Neutrophil (primary cell): ENCODE results near the gene SUPT3H.

Experiments used
- H3K27ac ChIP-seq: fragments of 200-600 bp; sonication (generic); 2 replicates; pipeline ENCODE4 v1.5.1; 2016; ENCODE audit warnings: mild to moderate bottlenecking, moderate library complexity
- H3K27me3 ChIP-seq: fragments of 200-600 bp; sonication (generic); 2 replicates; pipeline ENCODE4 v1.6.0; 2016; ENCODE audit warnings: mild to moderate bottlenecking
- H3K36me3 ChIP-seq: fragments of 200-600 bp; sonication (generic); 2 replicates; pipeline ENCODE4 v1.5.1; 2017
- H3K4me1 ChIP-seq, 2 experiments: fragments of 200-600 bp in 1 of 2; sonication (generic) in 1 of 2; 1 replicate in 1 of 2; 2 replicates in 1 of 2; pipeline versions ENCODE4 v1.5.1 to v1.6.1; 2013 to 2016; ENCODE audit warnings: low read depth in 1 of 2, low read length in 1 of 2, mild to moderate bottlenecking in 1 of 2, moderate library complexity in 1 of 2; ENCODE audit not compliant: control insufficient read depth in 1 of 2, insufficient read depth in 1 of 2
- H3K4me3 ChIP-seq, 2 experiments: fragments of 200-600 bp in 1 of 2; sonication (generic) in 1 of 2; 1 replicate in 1 of 2; 2 replicates in 1 of 2; pipeline ENCODE4 v1.5.1; 2013 to 2016; ENCODE audit warnings: low read depth in 1 of 2, low read length in 1 of 2, mild to moderate bottlenecking in 1 of 2, moderate library complexity in 1 of 2
- H3K9me3 ChIP-seq: fragments of 200-600 bp; sonication (generic); 2 replicates; pipeline ENCODE4 v1.5.1; 2016
- CTCF ChIP-seq: fragments of 200-600 bp; sonication (generic); IDR thresholded peaks from 2 replicates; pipeline ENCODE4 v1.5.1; 2016; ENCODE audit warnings: antibody characterized with exemption

The SUPT3H gene

GRCh38 chr6:44935693-44936300, 441.9 kb downstream of the SUPT3H start:
- Histone ChIP-seq H3K9me3 (no peaks in the 10 kb centered on the region), H3K4me3 (no peak overlapping the region), H3K27me3 (no peaks in the 10 kb centered on the region), H3K4me1 (no peaks in the 10 kb centered on the region), H3K36me3 (no peaks in the 10 kb centered on the region), H3K27ac (no peak overlapping the region)
- no peak for TF ChIP-seq CTCF

GRCh38 chr6:44933108-44933507, 444.6 kb downstream of the SUPT3H start:
- Histone ChIP-seq H3K9me3 (no peaks in the 10 kb centered on the region), H3K27me3 (no peaks in the 10 kb centered on the region), H3K27ac (no peak overlapping the region), H3K4me1 (no peaks in the 10 kb centered on the region), H3K36me3 (no peaks in the 10 kb centered on the region), H3K4me3 (no peak overlapping the region)
- no peak for TF ChIP-seq CTCF

GRCh38 chr6:44932651-44933091, 445.1 kb downstream of the SUPT3H start:
- Histone ChIP-seq H3K4me1 (no peaks in the 10 kb centered on the region), H3K36me3 (no peaks in the 10 kb centered on the region), H3K4me3 (no peak overlapping the region), H3K9me3 (no peaks in the 10 kb centered on the region), H3K27ac (no peak overlapping the region), H3K27me3 (no peaks in the 10 kb centered on the region)
- no peak for TF ChIP-seq CTCF

GRCh38 chr6:44931385-44931784, 446.3 kb downstream of the SUPT3H start:
- Histone ChIP-seq H3K36me3 (no peaks in the 10 kb centered on the region), H3K4me3 (no peak overlapping the region), H3K27ac (no peak overlapping the region), H3K4me1 (no peaks in the 10 kb centered on the region), H3K9me3 (no peaks in the 10 kb centered on the region), H3K27me3 (no peaks in the 10 kb centered on the region)
- no peak for TF ChIP-seq CTCF

- Histone ChIP-seq H3K27ac (no peak overlapping the region), H3K36me3 (no peaks in the 10 kb centered on the region), H3K9me3 (no peaks in the 10 kb centered on the region), H3K4me1 (no peaks in the 10 kb centered on the region), H3K4me3 (no peak overlapping the region), H3K27me3 (no peaks in the 10 kb centered on the region)
- TF ChIP-seq CTCF: no peak
Observed at GRCh38 chr6:44926556-44926955, 451.2 kb downstream of the SUPT3H start.
